HG02840 (cell line): ENCODE results near the gene NALCN.
"Not testable (repeated sequence)": the region's sequence is repeated elsewhere in the genome, so short reads cannot be mapped to it uniquely, and the experiment has no call there.

Experiments used
- ATAC-seq: cut with Tn5 transposase; IDR thresholded peaks from one replicate; pipeline ENCODE4 v1.9.1; 2021; ENCODE audit warnings: mild to moderate bottlenecking, moderate library complexity, moderate number of reproducible peaks; ENCODE audit not compliant: unreplicated experiment, low FRiP score

Gene NALCN

DNA sequence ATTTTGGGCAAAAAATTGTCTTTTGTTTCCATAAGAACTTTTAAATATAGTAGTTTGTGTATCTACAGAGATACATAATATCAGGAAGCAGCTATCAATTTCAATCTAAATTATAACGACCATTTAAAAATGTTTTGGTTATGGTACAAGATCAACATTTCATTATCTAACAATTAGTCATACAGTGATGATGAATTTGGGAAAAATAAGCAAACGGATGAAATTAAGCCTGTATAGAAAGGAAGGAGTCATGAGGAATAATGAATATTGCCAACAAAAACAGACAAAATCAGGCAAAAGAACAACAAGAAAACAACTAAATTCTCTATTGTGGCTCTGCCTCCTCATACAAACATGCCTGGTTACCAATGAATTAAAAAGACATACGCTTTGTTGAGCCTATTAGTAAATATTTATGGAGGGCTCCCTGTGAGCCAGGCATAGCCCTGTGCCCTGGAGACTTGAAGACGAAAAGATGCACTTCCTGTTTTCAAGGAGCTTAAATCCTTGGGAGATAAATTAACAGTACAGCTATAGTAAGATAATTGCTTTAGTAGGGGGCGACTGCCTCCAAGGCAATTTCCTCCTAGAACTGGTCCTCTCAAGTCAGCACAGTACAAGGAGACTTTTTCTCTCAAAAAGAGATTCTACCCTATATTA, 73.0 kb downstream of the NALCN start:
- ATAC-seq = no peak

GRCh38 chr13:101341464-101341863, 74.8 kb downstream of the NALCN start:
- ATAC-seq = no peak

- ATAC-seq = no peak
Measured at GRCh38 chr13:101339202-101339601, 77.1 kb downstream of the NALCN start.

DNA sequence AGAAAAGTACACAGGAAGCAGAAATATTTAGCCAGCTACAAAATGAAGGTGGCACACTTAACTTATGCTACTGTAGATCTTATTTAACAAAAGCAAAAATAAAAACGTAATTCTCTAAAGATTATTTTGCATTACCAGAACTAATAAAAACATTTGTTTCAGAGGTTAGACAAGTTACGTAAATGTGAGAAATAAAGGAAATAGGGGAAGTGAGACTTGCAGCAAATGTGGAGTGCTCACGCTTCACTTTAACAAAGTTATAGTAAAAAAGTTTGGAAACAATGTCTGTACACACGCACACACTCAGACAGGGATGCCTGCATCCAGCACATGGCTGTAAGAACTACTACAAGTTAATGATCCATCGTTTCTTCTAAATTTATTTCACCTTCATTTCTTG, 83.7 kb downstream of the NALCN start:
- no peak for ATAC-seq

DNA sequence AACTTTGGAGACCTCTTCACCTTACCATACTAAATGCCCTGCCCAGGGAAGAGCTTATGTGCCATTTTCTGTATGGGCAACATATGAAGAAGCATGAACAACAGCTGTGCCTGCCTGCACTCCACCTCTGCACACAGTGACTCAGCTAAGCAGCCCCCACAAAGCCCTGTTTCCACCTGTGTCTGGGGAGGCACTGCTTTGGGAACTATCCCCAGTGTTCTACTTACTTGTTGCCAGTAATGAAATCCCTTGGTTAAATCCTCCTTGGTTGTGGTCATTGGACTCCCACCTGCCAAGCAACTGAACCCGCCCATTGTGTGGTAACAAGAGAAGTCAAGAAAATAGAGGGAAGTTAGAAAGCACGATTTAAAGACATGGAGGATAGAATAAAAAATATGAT, 84.6 kb downstream of the NALCN start:
- ATAC-seq = no peak

DNA sequence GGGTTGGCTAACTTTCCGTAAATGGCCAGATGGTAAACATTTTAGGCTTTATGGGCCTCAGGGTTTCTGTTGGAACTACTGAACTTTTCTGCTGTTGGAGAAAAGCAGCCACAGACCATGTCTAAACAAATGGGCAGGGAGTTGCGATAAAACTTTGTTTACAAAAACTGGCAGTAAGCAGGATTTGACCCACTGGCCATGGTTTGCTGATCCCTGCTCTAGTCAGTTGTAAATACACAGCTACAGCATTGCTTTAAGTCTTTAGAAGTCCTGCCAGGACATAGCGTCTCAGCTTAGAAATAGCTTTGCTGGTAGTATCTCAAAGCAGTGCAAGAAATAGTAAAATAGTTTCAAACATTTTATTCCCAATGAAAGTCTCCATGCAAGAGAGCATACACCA, 88.4 kb downstream of the NALCN start:
- ATAC-seq = no peak

- ATAC-seq = no peak
Measured at GRCh38 chr13:101326710-101327109, 89.6 kb downstream of the NALCN start.

- ATAC-seq = no peak
Measured at GRCh38 chr13:101325423-101325822, 90.9 kb downstream of the NALCN start.

- no peak for ATAC-seq
Measured at GRCh38 chr13:101323601-101324000, 92.7 kb downstream of the NALCN start.

GRCh38 chr13:101317986-101318523, 98.3 kb downstream of the NALCN start:
- no peak for ATAC-seq

- not testable (repeated sequence) for ATAC-seq
Measured at GRCh38 chr13:101313479-101313878, 102.8 kb downstream of the NALCN start.

- ATAC-seq = no peak
Measured at GRCh38 chr13:101309014-101309619, 107.2 kb downstream of the NALCN start.

- no peak for ATAC-seq
Measured at GRCh38 chr13:101308247-101309013, 107.9 kb downstream of the NALCN start.

DNA sequence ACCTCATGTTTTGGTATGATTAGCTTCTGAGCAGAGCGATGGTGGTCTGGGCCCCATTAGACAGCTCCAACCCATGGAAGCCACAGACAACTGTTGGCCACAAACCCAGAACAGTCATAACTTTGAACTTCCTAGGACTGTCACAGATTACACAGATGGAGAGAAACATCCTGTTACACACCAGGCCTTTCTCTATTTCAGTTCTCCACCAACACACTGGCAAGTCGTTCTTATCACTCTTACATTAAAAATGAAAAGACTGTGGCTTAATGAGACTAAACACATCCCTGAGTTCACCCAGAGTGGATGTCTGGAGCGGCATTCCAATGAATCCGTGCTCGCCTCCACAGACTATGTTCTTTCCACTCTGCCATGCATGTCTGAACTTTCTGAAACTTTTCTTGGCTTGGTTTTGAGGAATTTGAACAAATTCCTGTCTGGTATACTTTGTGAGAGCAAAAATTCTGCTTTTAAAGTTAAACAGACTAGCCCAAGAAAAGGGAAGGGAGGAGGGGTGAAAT, 109.1 kb downstream of the NALCN start:
- no peak for ATAC-seq

DNA sequence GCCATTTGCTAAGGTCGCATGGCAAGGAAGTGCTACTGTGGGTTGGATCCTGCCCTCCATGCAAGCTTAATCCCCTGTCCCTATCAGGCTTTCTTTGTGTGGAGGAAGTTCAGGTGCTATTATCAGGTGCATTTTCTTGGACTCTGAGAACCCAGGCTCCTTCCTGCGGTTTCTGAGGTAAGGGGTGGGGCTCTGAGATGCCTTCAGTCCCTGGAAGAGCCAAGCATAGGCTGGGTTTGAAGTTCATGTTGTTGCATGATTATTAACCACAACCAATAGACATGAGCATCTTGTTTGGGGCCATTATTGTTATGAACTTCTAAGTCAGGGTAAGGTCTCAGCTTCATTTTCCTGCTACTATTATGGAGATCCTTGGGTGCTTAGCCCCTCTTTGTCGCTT, 109.5 kb downstream of the NALCN start:
- no peak for ATAC-seq

DNA sequence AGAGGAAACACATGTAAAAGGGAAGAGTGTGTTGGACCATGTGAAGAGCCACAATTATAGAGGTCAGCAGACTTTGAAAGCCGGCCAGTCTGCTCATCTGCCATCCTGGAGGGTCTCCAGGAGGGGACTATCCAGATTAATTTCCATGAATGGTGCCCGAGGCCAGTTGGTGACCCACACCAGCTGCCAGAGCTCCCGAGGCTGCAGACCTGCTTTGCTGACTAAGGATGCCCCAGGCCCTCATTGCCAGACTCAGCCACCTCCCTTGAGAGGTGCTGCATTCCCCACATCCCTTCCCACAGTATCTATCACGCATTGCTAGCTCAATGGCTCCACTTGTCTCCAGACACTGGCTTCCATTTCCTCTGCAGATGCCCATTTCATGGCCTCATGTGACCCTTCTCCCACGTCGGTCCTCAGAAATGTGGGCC, 110.3 kb downstream of the NALCN start:
- no peak for ATAC-seq

DNA sequence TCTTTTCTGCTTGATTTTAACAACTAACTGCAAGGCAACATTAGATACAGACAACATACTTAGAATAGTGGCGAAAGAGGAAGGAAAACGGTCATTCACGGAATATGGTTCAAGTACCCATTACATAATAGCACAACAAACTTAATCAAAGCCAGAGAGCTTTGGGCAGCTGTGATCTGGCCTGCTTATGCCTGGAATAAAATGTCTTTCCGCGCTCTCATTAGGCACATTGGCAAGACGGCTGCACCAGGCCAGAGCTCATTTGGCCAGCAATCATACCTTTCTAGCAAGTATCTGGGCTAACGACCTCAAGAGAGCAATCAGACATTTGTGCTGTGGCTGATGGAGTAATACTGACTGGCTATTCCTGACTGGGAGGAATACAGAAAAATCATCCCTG, 112.8 kb downstream of the NALCN start:
- ATAC-seq = no peak

DNA sequence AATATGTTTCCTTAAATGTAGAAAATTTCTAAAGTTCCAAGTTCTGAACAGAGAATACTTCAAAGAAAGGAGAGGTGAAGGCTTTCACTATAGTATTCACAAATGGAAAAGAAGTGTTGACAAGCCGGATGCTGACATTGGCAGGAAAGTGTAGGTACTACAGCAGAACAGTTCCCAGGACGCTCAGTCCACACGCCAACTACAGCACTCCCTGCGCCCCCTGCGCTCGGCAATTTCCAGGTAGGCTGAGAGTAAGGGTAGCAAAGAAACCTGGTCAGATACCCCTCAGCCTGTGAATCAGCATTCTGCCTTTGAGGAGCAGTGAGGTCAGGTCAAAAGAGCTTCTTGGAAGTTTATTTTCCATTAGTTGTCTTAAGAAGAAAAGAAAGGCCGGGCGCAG, 115.3 kb downstream of the NALCN start:
- no peak for ATAC-seq

DNA sequence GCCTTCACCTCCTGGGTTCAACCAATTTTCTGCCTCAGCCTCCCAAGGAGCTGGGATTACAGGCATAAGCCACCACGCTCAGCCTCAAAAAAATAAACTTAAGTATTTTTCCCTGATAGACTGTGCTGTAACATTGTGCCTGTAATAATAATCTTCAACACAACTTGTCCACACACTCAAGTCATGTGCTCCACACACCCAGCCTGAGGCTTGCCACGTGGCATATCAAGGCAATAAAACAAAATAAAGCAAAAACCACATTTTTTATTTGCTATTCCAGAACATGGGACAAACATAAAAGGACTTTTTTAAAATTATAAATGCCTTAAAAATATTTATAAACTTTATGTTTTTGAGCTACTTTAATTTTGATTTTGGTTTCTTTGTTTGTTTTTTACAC, 115.8 kb downstream of the NALCN start:
- no peak for ATAC-seq

DNA sequence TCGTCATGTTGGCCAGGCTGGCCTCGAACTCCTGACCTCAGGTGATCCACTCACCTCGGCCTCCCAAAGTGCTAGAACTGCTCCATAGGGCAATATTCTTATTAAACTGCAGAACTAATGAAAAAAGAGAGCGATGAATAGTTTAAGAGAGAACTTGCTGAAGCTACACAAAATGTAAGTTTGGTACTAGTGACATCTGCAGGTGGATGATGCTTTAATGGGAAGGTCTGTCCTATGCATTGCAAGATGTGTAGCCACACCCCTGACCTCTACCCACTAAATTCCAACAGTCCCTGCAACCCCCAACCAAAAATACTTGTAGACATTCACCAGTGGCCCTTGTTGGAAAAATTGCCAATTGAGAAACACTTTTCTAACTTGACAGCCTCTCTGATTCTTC, 117.8 kb downstream of the NALCN start:
- ATAC-seq = no peak

GRCh38 chr13:101297794-101298193, 118.5 kb downstream of the NALCN start:
- ATAC-seq = no peak
